Panc1 (cell line): ENCODE data around the gene LZTS2. TPM values are rescaled to one million over a fixed set of nuclear protein-coding genes. Genes with fewer than 3 reads are reported as not detected.

ENCODE experiments used
- ATAC-seq: fragments of 200-7000 bp; cut with Tn5 transposase; 2 replicates; pipeline ENCODE4 v1.9.1; 2020; ENCODE audit warnings: mild to moderate bottlenecking, moderate library complexity
- BruUV-seq: library from RNA; stranded (reverse); fragments of 400-500 nt; replicated peaks from 2 replicates; lab custom pipeline; 2021; lab: Mats Ljungman, UMichigan
- CTCF ChIA-PET: fragments of 300-600 bp; sonication (Branson Sonifier 250); formaldehyde crosslinking; loops from one replicate; lab custom pipeline; 2022; ENCODE audit warnings: antibody characterized with exemption; lab: Charles Lee
- POLR2A ChIA-PET: fragments of 300-600 bp; sonication (Branson Sonifier 250); formaldehyde crosslinking; loops from one replicate; lab custom pipeline; 2022; ENCODE audit warnings: antibody characterized with exemption; lab: Charles Lee
- DNase-seq: peaks from one replicate; pipeline ENCODE4 v3.0.0-alpha.2; 2010; ENCODE audit warnings: low read depth, low spot score
- H3K27ac ChIP-seq: 2 replicates; pipeline ENCODE4 v1.5.1; 2011; ENCODE audit warnings: mild to moderate bottlenecking, low read length, inconsistent platforms
- H3K27me3 ChIP-seq: fragments of 200-500 bp; sonication (Bioruptor generic); 2 replicates; pipeline ENCODE4 v1.6.0; 2014; ENCODE audit warnings: low read length, inconsistent platforms; ENCODE audit not compliant: control insufficient read depth, insufficient read depth
- H3K36me3 ChIP-seq: fragments of 200-500 bp; sonication (Bioruptor generic); 2 replicates; pipeline ENCODE4 v1.5.1; 2014; ENCODE audit warnings: inconsistent platforms, mild to moderate bottlenecking, low read length, moderate library complexity; ENCODE audit not compliant: control insufficient read depth, insufficient read depth
- H3K4me1 ChIP-seq: 2 replicates; pipeline ENCODE4 v1.5.1; 2011; ENCODE audit warnings: inconsistent platforms, mild to moderate bottlenecking, low read length, moderate library complexity; ENCODE audit not compliant: control insufficient read depth, insufficient read depth
- H3K4me3 ChIP-seq, 2 experiments: 2 replicates each; pipeline ENCODE4 v1.5.1; 2011 to 2012; ENCODE audit warnings: low read depth in 2 of 2, low read length in 2 of 2, mild to moderate bottlenecking in 2 of 2, inconsistent platforms in 1 of 2, moderate library complexity in 1 of 2
- H3K9me3 ChIP-seq: fragments of 200-500 bp; sonication (Bioruptor generic); 2 replicates; pipeline ENCODE4 v1.5.1; 2014; ENCODE audit warnings: low read depth, mild to moderate bottlenecking, inconsistent platforms, low read length, moderate library complexity; ENCODE audit not compliant: control insufficient read depth, insufficient read depth
- POLR2AphosphoS5 ChIP-seq: IDR thresholded peaks from 2 replicates; pipeline ENCODE4 v1.6.1; 2012; ENCODE audit warnings: mild to moderate bottlenecking, low read depth, low read length, moderate library complexity
- SIN3A ChIP-seq: IDR thresholded peaks from 2 replicates; pipeline ENCODE4 v1.6.1; 2012; ENCODE audit warnings: low read depth, mild to moderate bottlenecking, low read length, moderate library complexity, borderline replicate concordance; ENCODE audit not compliant: insufficient read depth
- TCF7L2 ChIP-seq: IDR thresholded peaks from 2 replicates; pipeline ENCODE4 v1.6.1; 2011; ENCODE audit warnings: mild to moderate bottlenecking, low read depth, low read length, inconsistent platforms
- in situ Hi-C: cut with HindIII; loops from 2 replicates; pipeline ENCODE4 v1.10.0; 2016; ENCODE audit warnings: low sequenced_read_pairs, low pct_unique_long_range_greater_than_20kb
- intact Hi-C: fragments of 100-400 bp; cut with micrococcal nuclease; formaldehyde crosslinking; loops from one replicate; pipeline ENCODE4 v1.10.0; 2022; ENCODE audit not compliant: unreplicated experiment
- total RNA-seq: library from RNA; stranded (reverse); gene quantifications from one replicate; pipeline ENCODE4 v1.2.1, GENCODE V29; 2021; ENCODE audit not compliant: unreplicated experiment
- TF ChIP-seq, protein P1 (sequence below): fragments of 450-650 bp; IDR thresholded peaks from 2 replicates; pipeline ENCODE4 v1.5.1; 2017; ENCODE audit warnings: mild to moderate bottlenecking

The LZTS2 gene
- total RNA-seq, 1 experiment from 2014 or later: 65.5 TPM

DNA sequence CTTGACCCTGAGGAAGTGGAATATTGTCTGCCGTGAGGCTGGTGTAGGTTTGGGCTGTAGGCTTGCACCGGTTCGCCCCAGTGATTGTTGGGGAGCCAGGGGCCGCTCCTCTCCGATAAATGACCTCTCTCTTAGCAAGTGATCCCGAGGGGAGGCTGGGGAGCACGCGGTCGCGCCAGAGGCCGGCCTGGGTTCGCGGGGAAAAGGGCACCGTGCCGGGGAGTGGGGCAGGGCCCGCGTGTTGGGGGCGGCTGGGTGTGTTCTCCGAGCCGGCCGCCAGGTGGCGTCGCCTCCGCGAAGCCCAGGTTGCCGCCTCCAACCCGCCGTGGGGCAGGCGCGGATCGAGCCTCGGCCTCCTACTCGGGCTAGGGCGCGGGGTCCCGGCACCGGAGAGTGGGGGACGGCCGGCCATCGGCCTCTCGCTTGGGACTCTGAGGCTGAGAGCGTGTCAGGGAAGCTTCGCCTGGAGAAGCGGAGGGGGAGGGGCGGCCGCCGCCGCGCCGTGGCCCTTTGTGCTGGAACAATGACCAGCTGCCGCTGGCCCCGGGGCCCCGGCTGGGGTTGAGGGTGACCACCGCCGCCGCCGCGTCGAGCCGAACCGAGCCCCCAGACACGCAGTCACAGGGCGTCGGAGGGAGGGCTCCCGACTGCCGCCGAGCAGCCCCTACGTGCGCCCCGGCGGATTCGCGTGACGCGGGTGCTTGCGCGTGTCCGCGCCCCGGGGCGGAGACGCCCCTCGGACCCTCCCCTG is 442 bp upstream of the LZTS2 start:
- TF ChIP-seq POLR2AphosphoS5: peak; percentile 64; the same call in 1 of the 2 replicates
- TF ChIP-seq, protein P1, sequence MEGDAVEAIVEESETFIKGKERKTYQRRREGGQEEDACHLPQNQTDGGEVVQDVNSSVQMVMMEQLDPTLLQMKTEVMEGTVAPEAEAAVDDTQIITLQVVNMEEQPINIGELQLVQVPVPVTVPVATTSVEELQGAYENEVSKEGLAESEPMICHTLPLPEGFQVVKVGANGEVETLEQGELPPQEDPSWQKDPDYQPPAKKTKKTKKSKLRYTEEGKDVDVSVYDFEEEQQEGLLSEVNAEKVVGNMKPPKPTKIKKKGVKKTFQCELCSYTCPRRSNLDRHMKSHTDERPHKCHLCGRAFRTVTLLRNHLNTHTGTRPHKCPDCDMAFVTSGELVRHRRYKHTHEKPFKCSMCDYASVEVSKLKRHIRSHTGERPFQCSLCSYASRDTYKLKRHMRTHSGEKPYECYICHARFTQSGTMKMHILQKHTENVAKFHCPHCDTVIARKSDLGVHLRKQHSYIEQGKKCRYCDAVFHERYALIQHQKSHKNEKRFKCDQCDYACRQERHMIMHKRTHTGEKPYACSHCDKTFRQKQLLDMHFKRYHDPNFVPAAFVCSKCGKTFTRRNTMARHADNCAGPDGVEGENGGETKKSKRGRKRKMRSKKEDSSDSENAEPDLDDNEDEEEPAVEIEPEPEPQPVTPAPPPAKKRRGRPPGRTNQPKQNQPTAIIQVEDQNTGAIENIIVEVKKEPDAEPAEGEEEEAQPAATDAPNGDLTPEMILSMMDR: peak; percentile 99
- TF ChIP-seq TCF7L2: no peak
- TF ChIP-seq SIN3A: peak; percentile 85; the same call in 1 of the 2 replicates
- intact Hi-C loops (no loop called here), in situ Hi-C loops (no loop called here)
- Histone ChIP-seq H3K36me3 (peaks cover 11% of the 10 kb centered on the region; the same call in 1 of the 2 replicates), H3K27ac (peak overlapping the region; percentile 96), H3K27me3 (no peaks in the 10 kb centered on the region), H3K9me3 (no peaks in the 10 kb centered on the region), H3K4me1 (peaks cover 37% of the 10 kb centered on the region), H3K4me3 (peak overlapping the region; percentile 74 to 87)
- no TSS peak for BruUV-seq
- no peak for DNase-seq
- peak; percentile 54 for ATAC-seq
- POLR2A ChIA-PET: interaction anchor here (0.8 kb wide), 1 partner anchor 15 kb away, joined by 3 read pairs; no protein-coding TSS in a partner anchor
- CTCF ChIA-PET: interaction anchor here (0.5 to 1.4 kb wide), 9 partner anchors 12 to 787 kb away, joined by 4 to 14 read pairs (median 5); no protein-coding TSS in a partner anchor

GRCh38 chr10:101000127-101000914 is 713 bp downstream of the LZTS2 start:
- no peak for DNase-seq
- ChIA-PET CTCF (interaction anchor here (0.5 to 1.4 kb wide), 4 partner anchors 11 to 379 kb away, joined by 4 to 5 read pairs (median 5); no protein-coding TSS in a partner anchor), POLR2A (no interaction called here)

More at GRCh38 chr10:101000127-101000914, 713 bp downstream of the LZTS2 start:
- in situ Hi-C loops (no loop called here), intact Hi-C loops (no loop called here)
- H3K36me3 ChIP-seq: peaks cover 11% of the 10 kb centered on the region; the same call in 1 of the 2 replicates
- peak overlapping the region; percentile 92 for H3K27ac ChIP-seq
- TF ChIP-seq, protein P1: no peak
- no peak for TF ChIP-seq SIN3A
- TF ChIP-seq POLR2AphosphoS5: no peak
- TF ChIP-seq TCF7L2: no peak
- no TSS peak for BruUV-seq
- no peaks in the 10 kb centered on the region for H3K9me3 ChIP-seq
- H3K4me1 ChIP-seq: peaks cover 32% of the 10 kb centered on the region
- H3K27me3 ChIP-seq: no peaks in the 10 kb centered on the region
- no peak for ATAC-seq
- H3K4me3 ChIP-seq: peak overlapping the region; percentile 71 to 74
